ENCODE results near the gene SPRED2.

DNA sequence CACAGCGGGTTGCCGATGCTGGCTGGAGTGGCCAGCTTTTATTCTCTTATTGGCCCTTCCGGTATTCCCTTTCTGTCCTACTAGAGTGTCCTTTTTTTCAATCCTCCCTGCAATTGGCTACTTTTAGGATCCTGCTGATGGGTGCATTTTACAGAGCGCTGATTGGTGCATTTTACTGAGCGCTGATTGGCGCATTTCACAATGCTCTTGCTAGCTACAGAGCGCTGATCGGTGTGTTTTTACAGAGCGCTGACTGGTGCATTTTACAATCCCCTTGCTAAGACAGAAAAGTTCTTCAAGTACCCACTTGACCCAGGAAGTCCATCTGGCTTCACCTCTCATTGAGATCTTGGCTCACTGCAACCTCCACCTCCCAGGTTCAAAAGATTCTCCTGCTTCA, 44.4 kb upstream of the SPRED2 start:
- TF ChIP-seq, protein P1, sequence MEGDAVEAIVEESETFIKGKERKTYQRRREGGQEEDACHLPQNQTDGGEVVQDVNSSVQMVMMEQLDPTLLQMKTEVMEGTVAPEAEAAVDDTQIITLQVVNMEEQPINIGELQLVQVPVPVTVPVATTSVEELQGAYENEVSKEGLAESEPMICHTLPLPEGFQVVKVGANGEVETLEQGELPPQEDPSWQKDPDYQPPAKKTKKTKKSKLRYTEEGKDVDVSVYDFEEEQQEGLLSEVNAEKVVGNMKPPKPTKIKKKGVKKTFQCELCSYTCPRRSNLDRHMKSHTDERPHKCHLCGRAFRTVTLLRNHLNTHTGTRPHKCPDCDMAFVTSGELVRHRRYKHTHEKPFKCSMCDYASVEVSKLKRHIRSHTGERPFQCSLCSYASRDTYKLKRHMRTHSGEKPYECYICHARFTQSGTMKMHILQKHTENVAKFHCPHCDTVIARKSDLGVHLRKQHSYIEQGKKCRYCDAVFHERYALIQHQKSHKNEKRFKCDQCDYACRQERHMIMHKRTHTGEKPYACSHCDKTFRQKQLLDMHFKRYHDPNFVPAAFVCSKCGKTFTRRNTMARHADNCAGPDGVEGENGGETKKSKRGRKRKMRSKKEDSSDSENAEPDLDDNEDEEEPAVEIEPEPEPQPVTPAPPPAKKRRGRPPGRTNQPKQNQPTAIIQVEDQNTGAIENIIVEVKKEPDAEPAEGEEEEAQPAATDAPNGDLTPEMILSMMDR (IDR thresholded peaks at IDR 0.05; ENCODE audit: insufficient read depth, low read length): no peak
- TF ChIP-seq, protein P2, sequence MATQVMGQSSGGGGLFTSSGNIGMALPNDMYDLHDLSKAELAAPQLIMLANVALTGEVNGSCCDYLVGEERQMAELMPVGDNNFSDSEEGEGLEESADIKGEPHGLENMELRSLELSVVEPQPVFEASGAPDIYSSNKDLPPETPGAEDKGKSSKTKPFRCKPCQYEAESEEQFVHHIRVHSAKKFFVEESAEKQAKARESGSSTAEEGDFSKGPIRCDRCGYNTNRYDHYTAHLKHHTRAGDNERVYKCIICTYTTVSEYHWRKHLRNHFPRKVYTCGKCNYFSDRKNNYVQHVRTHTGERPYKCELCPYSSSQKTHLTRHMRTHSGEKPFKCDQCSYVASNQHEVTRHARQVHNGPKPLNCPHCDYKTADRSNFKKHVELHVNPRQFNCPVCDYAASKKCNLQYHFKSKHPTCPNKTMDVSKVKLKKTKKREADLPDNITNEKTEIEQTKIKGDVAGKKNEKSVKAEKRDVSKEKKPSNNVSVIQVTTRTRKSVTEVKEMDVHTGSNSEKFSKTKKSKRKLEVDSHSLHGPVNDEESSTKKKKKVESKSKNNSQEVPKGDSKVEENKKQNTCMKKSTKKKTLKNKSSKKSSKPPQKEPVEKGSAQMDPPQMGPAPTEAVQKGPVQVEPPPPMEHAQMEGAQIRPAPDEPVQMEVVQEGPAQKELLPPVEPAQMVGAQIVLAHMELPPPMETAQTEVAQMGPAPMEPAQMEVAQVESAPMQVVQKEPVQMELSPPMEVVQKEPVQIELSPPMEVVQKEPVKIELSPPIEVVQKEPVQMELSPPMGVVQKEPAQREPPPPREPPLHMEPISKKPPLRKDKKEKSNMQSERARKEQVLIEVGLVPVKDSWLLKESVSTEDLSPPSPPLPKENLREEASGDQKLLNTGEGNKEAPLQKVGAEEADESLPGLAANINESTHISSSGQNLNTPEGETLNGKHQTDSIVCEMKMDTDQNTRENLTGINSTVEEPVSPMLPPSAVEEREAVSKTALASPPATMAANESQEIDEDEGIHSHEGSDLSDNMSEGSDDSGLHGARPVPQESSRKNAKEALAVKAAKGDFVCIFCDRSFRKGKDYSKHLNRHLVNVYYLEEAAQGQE (IDR thresholded peaks at IDR 0.05; ENCODE audit: insufficient replicate concordance, low read depth): no peak
- TF ChIP-seq SPI1 (IDR thresholded peaks at IDR 0.05; ENCODE audit: borderline replicate concordance, low read depth): no peak
- TF ChIP-seq POLR2AphosphoS5 (IDR thresholded peaks at IDR 0.05; ENCODE audit: low read depth): no peak
